Measurements from ENCODE around the gene GEMIN8.

GEMIN8 gene

DNA sequence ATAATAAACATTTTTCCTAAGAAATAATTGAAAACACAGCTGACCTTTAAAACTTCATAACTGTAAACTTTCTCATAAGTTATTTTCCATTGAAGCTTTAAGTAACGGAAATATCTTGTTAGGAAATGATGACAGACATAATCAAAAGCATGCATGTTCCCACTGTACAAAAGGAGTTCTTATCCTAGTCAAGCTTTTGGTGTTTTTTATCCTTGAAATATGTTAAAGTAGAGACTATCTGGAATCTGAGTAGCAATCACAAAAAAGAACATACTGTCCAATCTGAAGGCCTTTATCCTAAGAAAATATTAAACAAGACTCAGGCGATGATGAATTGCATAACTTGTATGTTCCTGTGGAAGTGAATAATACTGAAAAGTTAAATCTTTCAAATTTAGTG, 14.4 kb downstream of the GEMIN8 start:
- no peaks in the 10 kb centered on the region for H4K20me1 ChIP-seq (ENCODE audit: insufficient read depth, low read length)
- no peak overlapping the region for H3K4me3 ChIP-seq (ENCODE audit: low read depth in 1 of 2, low read length in 2 of 2)
- H3K27ac ChIP-seq (ENCODE audit: low read length): no peak overlapping the region
- no peak for DNase-seq
- no peak overlapping the region for H3K4me2 ChIP-seq (ENCODE audit: insufficient read depth, low read length)
- peaks cover 40% of the 10 kb centered on the region; the same call in 1 of the 2 replicates for H3K36me3 ChIP-seq (ENCODE audit: insufficient read depth, low read length)
- no peak overlapping the region for H2AFZ ChIP-seq (ENCODE audit: low read depth, low read length)
- no peaks in the 10 kb centered on the region for H3K9me3 ChIP-seq (ENCODE audit: insufficient read depth, low read length, severe bottlenecking)
- H3K4me1 ChIP-seq (ENCODE audit: insufficient read depth, low read length): no peaks in the 10 kb centered on the region
- no peak overlapping the region for H3K9ac ChIP-seq (ENCODE audit: low read depth, low read length)
- TF ChIP-seq, protein P1, sequence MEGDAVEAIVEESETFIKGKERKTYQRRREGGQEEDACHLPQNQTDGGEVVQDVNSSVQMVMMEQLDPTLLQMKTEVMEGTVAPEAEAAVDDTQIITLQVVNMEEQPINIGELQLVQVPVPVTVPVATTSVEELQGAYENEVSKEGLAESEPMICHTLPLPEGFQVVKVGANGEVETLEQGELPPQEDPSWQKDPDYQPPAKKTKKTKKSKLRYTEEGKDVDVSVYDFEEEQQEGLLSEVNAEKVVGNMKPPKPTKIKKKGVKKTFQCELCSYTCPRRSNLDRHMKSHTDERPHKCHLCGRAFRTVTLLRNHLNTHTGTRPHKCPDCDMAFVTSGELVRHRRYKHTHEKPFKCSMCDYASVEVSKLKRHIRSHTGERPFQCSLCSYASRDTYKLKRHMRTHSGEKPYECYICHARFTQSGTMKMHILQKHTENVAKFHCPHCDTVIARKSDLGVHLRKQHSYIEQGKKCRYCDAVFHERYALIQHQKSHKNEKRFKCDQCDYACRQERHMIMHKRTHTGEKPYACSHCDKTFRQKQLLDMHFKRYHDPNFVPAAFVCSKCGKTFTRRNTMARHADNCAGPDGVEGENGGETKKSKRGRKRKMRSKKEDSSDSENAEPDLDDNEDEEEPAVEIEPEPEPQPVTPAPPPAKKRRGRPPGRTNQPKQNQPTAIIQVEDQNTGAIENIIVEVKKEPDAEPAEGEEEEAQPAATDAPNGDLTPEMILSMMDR (IDR thresholded peaks at IDR 0.05; ENCODE audit: borderline replicate concordance, extremely low read depth, low read length, poor library complexity, severe bottlenecking): no peak
- no peak for TF ChIP-seq EZH2 (IDR thresholded peaks at IDR 0.05; ENCODE audit: borderline replicate concordance, low read depth, low read length, severe bottlenecking)
- H3K79me2 ChIP-seq (ENCODE audit: insufficient read depth, low read length): no peaks in the 10 kb centered on the region
- H3K27me3 ChIP-seq (ENCODE audit: insufficient read depth, low read length, poor library complexity): no peaks in the 10 kb centered on the region
- ATAC-seq (ENCODE audit: insufficient read depth, low read depth): no peak

DNA sequence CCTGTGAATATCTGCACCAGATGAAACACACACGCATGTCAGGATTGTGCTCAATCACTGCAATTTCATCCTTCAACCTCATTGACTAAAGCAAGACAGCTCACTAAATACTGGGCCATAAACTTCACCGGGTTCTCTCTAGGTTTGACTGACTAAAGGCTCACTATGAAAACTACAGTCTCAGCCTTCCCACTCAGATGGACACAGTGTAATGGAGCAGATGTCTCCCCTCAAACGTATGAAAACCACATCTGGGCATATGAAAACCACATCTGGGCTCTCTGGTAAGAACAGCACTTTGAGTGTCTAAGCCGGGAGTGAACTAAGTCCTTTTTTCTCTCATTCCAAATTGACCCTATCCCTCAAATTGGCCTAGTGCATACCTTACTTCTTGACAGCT, 15.2 kb downstream of the GEMIN8 start:
- Histone ChIP-seq H3K27ac (ENCODE audit: low read length) (no peak overlapping the region), H4K20me1 (ENCODE audit: insufficient read depth, low read length) (no peaks in the 10 kb centered on the region), H3K4me1 (ENCODE audit: insufficient read depth, low read length) (no peaks in the 10 kb centered on the region), H3K9me3 (ENCODE audit: insufficient read depth, low read length, severe bottlenecking) (no peaks in the 10 kb centered on the region), H3K4me2 (ENCODE audit: insufficient read depth, low read length) (no peak overlapping the region), H2AFZ (ENCODE audit: low read depth, low read length) (no peak overlapping the region), H3K4me3 (ENCODE audit: low read depth in 1 of 2, low read length in 2 of 2) (no peak overlapping the region), H3K36me3 (ENCODE audit: insufficient read depth, low read length) (peaks cover 32% of the 10 kb centered on the region; the same call in 1 of the 2 replicates), H3K9ac (ENCODE audit: low read depth, low read length) (no peak overlapping the region), H3K79me2 (ENCODE audit: insufficient read depth, low read length) (no peaks in the 10 kb centered on the region), H3K27me3 (ENCODE audit: insufficient read depth, low read length, poor library complexity) (no peaks in the 10 kb centered on the region)
- no peak for DNase-seq
- 0 out of 3 replicates have a peak, but pooled peaks have one; percentile 35 for ATAC-seq (ENCODE audit: insufficient read depth, low read depth)
- no peak for TF ChIP-seq EZH2 (IDR thresholded peaks at IDR 0.05; ENCODE audit: borderline replicate concordance, low read depth, low read length, severe bottlenecking)
- TF ChIP-seq, protein P1 (IDR thresholded peaks at IDR 0.05; ENCODE audit: borderline replicate concordance, extremely low read depth, low read length, poor library complexity, severe bottlenecking): no peak

DNA sequence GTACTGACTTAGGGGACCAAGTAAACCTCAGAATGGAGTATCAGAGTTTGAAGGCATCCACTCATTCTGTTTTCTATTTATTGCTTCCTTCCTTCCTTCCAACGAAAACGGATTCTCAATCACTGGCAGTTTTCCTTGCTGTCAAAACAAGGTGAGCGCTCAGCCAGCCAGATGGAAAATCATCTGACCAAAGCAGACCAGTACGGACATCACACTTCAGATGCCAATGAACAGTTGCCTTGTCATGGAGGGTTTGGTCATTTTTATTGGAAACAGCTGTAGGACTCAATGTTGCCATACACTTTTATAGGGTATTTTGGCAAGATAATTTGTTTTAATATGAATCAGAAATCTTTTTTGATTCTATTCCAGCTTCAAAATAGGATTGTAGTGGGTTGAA, 16.6 kb downstream of the GEMIN8 start:
- Histone ChIP-seq H3K27me3 (ENCODE audit: insufficient read depth, low read length, poor library complexity) (no peaks in the 10 kb centered on the region), H3K9me3 (ENCODE audit: insufficient read depth, low read length, severe bottlenecking) (no peaks in the 10 kb centered on the region)
- TF ChIP-seq, protein P1 (IDR thresholded peaks at IDR 0.05; ENCODE audit: borderline replicate concordance, extremely low read depth, low read length, poor library complexity, severe bottlenecking): no peak
- TF ChIP-seq EZH2 (IDR thresholded peaks at IDR 0.05; ENCODE audit: borderline replicate concordance, low read depth, low read length, severe bottlenecking): no peak

DNA sequence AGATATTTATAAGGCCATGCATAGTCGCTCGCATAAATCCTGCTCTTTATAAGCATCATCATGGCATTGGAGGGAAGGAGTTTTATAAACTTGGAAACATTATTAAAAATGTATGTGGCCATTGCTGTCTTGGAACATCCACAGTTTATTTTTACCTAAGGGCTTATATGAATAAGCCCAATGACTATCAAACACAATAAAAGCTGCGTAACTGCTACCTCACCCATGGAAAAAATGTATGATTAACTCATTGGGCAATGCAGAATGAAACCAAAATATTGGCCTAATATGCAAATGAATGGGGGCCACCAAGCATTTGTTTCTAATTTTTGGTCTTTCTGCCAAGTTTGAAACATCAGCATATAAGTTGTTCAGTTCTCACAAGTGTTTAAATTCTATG, 19.1 kb downstream of the GEMIN8 start:
- Histone ChIP-seq H3K79me2 (ENCODE audit: insufficient read depth, low read length) (no peaks in the 10 kb centered on the region), H3K27me3 (ENCODE audit: insufficient read depth, low read length, poor library complexity) (no peaks in the 10 kb centered on the region), H3K4me3 (ENCODE audit: low read depth in 1 of 2, low read length in 2 of 2) (no peak overlapping the region), H3K4me2 (ENCODE audit: insufficient read depth, low read length) (no peak overlapping the region), H3K36me3 (ENCODE audit: insufficient read depth, low read length) (peaks cover 20% of the 10 kb centered on the region), H3K9me3 (ENCODE audit: insufficient read depth, low read length, severe bottlenecking) (no peaks in the 10 kb centered on the region), H3K9ac (ENCODE audit: low read depth, low read length) (no peak overlapping the region), H2AFZ (ENCODE audit: low read depth, low read length) (no peak overlapping the region), H4K20me1 (ENCODE audit: insufficient read depth, low read length) (no peaks in the 10 kb centered on the region), H3K4me1 (ENCODE audit: insufficient read depth, low read length) (no peaks in the 10 kb centered on the region), H3K27ac (ENCODE audit: low read length) (no peak overlapping the region)
- ATAC-seq (ENCODE audit: insufficient read depth, low read depth) (no peak), DNase-seq (no peak)
- TF ChIP-seq, protein P1 (IDR thresholded peaks at IDR 0.05; ENCODE audit: borderline replicate concordance, extremely low read depth, low read length, poor library complexity, severe bottlenecking): no peak
- no peak for TF ChIP-seq EZH2 (IDR thresholded peaks at IDR 0.05; ENCODE audit: borderline replicate concordance, low read depth, low read length, severe bottlenecking)

More for the DNA sequence above, 16.6 kb downstream of the GEMIN8 start:
- H2AFZ ChIP-seq (ENCODE audit: low read depth, low read length): no peak overlapping the region
- no peaks in the 10 kb centered on the region for H3K79me2 ChIP-seq (ENCODE audit: insufficient read depth, low read length)
- DNase-seq (no peak), ATAC-seq (ENCODE audit: insufficient read depth, low read depth) (no peak)
- no peak overlapping the region for H3K4me3 ChIP-seq (ENCODE audit: low read depth in 1 of 2, low read length in 2 of 2)
- peaks cover 34% of the 10 kb centered on the region for H3K36me3 ChIP-seq (ENCODE audit: insufficient read depth, low read length)
- H3K4me2 ChIP-seq (ENCODE audit: insufficient read depth, low read length): no peak overlapping the region
- no peaks in the 10 kb centered on the region for H3K4me1 ChIP-seq (ENCODE audit: insufficient read depth, low read length)
- no peak overlapping the region for H3K9ac ChIP-seq (ENCODE audit: low read depth, low read length)
- no peak overlapping the region for H3K27ac ChIP-seq (ENCODE audit: low read length)
- H4K20me1 ChIP-seq (ENCODE audit: insufficient read depth, low read length): no peaks in the 10 kb centered on the region
